RWPE2 (cell line): Measurements from ENCODE around the gene EZR.

ENCODE experiments used
- ATAC-seq: fragments of 200-7000 bp; cut with Tn5 transposase; 3 replicates; pipeline ENCODE4 v1.9.1; 2021; ENCODE audit warnings: low read depth
- DNase-seq: peaks from one replicate; pipeline ENCODE4 v3.0.0-alpha.2; 2020; ENCODE audit warnings: low spot score
- H3K27ac ChIP-seq: fragments of 450-650 bp; 2 replicates; pipeline ENCODE4 v1.5.1; 2017; ENCODE audit warnings: mild to moderate bottlenecking; ENCODE audit not compliant: poor library complexity, severe bottlenecking
- H3K27me3 ChIP-seq: fragments of 250-450 bp; sonication (Bioruptor Pico); 2 replicates; pipeline ENCODE4 v1.5.1; 2021; ENCODE audit warnings: mild to moderate bottlenecking, moderate library complexity; ENCODE audit not compliant: insufficient read depth, poor library complexity, severe bottlenecking
- H3K36me3 ChIP-seq: fragments of 250-450 bp; sonication (Bioruptor Pico); 2 replicates; pipeline ENCODE4 v1.5.1; 2020; ENCODE audit warnings: low read depth, mild to moderate bottlenecking, moderate library complexity
- H3K4me1 ChIP-seq: fragments of 250-450 bp; sonication (Bioruptor Pico); 2 replicates; pipeline ENCODE4 v1.5.1; 2021; ENCODE audit warnings: mild to moderate bottlenecking, moderate library complexity; ENCODE audit not compliant: insufficient read depth, poor library complexity, severe bottlenecking
- H3K4me3 ChIP-seq: fragments of 250-450 bp; sonication (Bioruptor Pico); 2 replicates; pipeline ENCODE4 v1.5.1; 2021; ENCODE audit warnings: mild to moderate bottlenecking, moderate library complexity; ENCODE audit not compliant: severe bottlenecking
- H3K9me3 ChIP-seq: fragments of 250-450 bp; sonication (Bioruptor Pico); 2 replicates; pipeline ENCODE4 v1.5.1; 2021; ENCODE audit warnings: mild to moderate bottlenecking, moderate library complexity; ENCODE audit not compliant: severe bottlenecking
- CTCF ChIP-seq: fragments of 450-650 bp; IDR thresholded peaks from one replicate; pipeline ENCODE4 v1.5.1; 2017; ENCODE audit warnings: mild to moderate bottlenecking, moderate library complexity; ENCODE audit not compliant: poor library complexity, severe bottlenecking

EZR gene

GRCh38 chr6:158770533-158771330, 48.4 kb downstream of the EZR start:
- DNase-seq = no peak
- no peak for ATAC-seq
- Histone ChIP-seq H3K27me3 (no peaks in the 10 kb centered on the region), H3K9me3 (no peaks in the 10 kb centered on the region), H3K4me1 (peaks cover 22% of the 10 kb centered on the region), H3K4me3 (no peak overlapping the region), H3K36me3 (peaks cover 100% of the 10 kb centered on the region), H3K27ac (no peak overlapping the region)
- TF ChIP-seq CTCF = no peak

GRCh38 chr6:158769771-158770432, 49.3 kb downstream of the EZR start:
- H3K36me3 ChIP-seq = peaks cover 99% of the 10 kb centered on the region

GRCh38 chr6:158769234-158769770, 49.9 kb downstream of the EZR start:
- ATAC-seq (no peak), DNase-seq (no peak)
- Histone ChIP-seq H3K4me3 (no peak overlapping the region), H3K27ac (no peak overlapping the region), H3K9me3 (no peaks in the 10 kb centered on the region), H3K36me3 (peaks cover 98% of the 10 kb centered on the region), H3K27me3 (no peaks in the 10 kb centered on the region), H3K4me1 (peaks cover 17% of the 10 kb centered on the region)
- no peak for TF ChIP-seq CTCF

More at GRCh38 chr6:158769771-158770432, 49.3 kb downstream of the EZR start:
- H3K4me1 ChIP-seq = peaks cover 22% of the 10 kb centered on the region
- ATAC-seq (no peak), DNase-seq (no peak)
- H3K27ac ChIP-seq = no peak overlapping the region
- H3K4me3 ChIP-seq = no peak overlapping the region
- no peaks in the 10 kb centered on the region for H3K27me3 ChIP-seq
- H3K9me3 ChIP-seq = no peaks in the 10 kb centered on the region
- no peak for TF ChIP-seq CTCF

DNA sequence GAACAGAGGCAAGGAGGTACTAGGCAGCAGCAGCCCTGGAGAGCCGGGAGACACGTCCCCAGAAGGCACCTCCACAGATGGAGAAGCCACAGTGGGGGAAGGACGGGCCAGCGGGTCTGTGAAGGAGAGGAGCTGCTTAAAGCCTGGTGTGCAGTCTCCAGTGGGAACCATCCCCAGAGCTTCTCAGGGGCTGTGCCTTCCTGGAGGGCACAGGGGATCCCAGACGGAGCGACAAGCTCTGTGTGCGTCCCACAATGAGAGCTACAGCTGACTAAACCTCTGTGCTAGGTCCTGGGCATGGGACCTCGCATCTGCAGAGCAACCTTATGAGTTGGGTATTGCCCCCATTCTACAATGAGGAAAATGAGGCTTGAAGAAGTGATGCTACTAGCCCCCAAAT, 50.7 kb downstream of the EZR start:
- no peaks in the 10 kb centered on the region for H3K27me3 ChIP-seq
- peaks cover 89% of the 10 kb centered on the region for H3K36me3 ChIP-seq
- no peak overlapping the region for H3K27ac ChIP-seq
- no peak for DNase-seq
- no peaks in the 10 kb centered on the region for H3K9me3 ChIP-seq
- no peak for ATAC-seq
- H3K4me3 ChIP-seq = no peak overlapping the region
- no peak for TF ChIP-seq CTCF
- H3K4me1 ChIP-seq = peaks cover 8% of the 10 kb centered on the region

- Histone ChIP-seq H3K36me3 (peaks cover 82% of the 10 kb centered on the region), H3K27me3 (no peaks in the 10 kb centered on the region), H3K9me3 (no peaks in the 10 kb centered on the region), H3K4me3 (no peak overlapping the region), H3K27ac (no peak overlapping the region), H3K4me1 (peaks cover 3% of the 10 kb centered on the region)
- TF ChIP-seq CTCF = no peak
- ATAC-seq (no peak), DNase-seq (no peak)
Observed at GRCh38 chr6:158767709-158768108, 51.5 kb downstream of the EZR start.
